Heart left ventricle (tissue), 13 donors: ENCODE measurements around the gene OR4D1.

Source experiments
- POLR2A ChIP-seq, 2 donors: fragments of 450-650 bp; IDR thresholded peaks; one replicate each; pipeline ENCODE4 v1.6.1; 2017; ENCODE audit warnings: antibody characterized with exemption in 2 of 2, mild to moderate bottlenecking in 2 of 2, moderate library complexity in 2 of 2
- TF ChIP-seq, protein P1 (sequence below), 12 donors: fragments of 200-600 bp; sonication (generic) in 4 of 12; IDR thresholded peaks; one replicate each; pipeline versions ENCODE4 v1.5.0 to v1.8.0; 2018 to 2022; ENCODE audit warnings: antibody characterized with exemption in 12 of 12, mild to moderate bottlenecking in 5 of 12
- donor health status: ischemic (EF 13 %, LVEDD 7.1; RV severe dilation, severe dysfunction).
- donor health status: DM: no; HTN: yes; CAD: no.
- donor health status: DM: no; HTN: no; CAD: no.
- donor health status: ischemic (EF 25% LVEDD 6.9; RV normal size, moderate dysfunction).
- donor health status: ischemic (EF 25% LVEDD 5.7; RV mildly dilated, moderate dysfunction).
- donor health status: ischemic (EF 35%, LVEDD 5.7; RV mildly dilated, moderate dysfunction).
- donor health status: nonischemic (EF 11% LVEDD 7.7; RV severe dilation, severe dysfunction).
- donor health status: DM: yes; HTN: yes; CAD: no.
- donor health status: PGD.
- donor health status: ischemic (EF 29% LVEDD 5.4; RV normal size, mild dysfunction).
- donor health status: nonischemic (EF 23%, LVEDD 6.1; RV moderate dilation, normal function).

DNA sequence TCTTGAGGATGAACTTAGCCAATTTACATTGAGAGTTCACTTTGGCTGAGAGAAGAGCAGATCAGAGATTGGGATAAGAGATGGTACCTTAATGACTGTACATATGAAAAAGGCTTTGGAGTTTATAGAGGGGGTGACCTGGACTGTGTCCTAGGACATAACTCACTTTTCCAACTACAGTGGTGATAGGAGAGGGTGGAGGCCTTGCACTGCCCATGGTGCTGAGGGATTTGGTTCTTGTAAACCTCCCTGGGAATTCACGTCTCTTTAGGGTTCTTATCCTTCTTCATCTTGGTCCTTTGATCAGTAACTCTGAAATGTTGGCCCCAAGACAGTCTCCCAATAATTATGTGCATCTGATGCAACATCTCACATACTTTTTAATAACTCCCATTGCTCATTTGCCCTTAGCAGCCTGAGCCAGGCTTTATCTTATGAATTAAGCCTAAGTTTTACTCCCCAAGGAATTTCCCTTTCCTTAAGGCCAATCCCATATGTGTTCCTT, at the start of gene OR4D1:
- TF ChIP-seq POLR2A (IDR thresholded peaks at IDR 0.05), result no peak
- TF ChIP-seq, protein P1, sequence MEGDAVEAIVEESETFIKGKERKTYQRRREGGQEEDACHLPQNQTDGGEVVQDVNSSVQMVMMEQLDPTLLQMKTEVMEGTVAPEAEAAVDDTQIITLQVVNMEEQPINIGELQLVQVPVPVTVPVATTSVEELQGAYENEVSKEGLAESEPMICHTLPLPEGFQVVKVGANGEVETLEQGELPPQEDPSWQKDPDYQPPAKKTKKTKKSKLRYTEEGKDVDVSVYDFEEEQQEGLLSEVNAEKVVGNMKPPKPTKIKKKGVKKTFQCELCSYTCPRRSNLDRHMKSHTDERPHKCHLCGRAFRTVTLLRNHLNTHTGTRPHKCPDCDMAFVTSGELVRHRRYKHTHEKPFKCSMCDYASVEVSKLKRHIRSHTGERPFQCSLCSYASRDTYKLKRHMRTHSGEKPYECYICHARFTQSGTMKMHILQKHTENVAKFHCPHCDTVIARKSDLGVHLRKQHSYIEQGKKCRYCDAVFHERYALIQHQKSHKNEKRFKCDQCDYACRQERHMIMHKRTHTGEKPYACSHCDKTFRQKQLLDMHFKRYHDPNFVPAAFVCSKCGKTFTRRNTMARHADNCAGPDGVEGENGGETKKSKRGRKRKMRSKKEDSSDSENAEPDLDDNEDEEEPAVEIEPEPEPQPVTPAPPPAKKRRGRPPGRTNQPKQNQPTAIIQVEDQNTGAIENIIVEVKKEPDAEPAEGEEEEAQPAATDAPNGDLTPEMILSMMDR (IDR thresholded peaks at IDR 0.05), result no peak
